MCF 10A (cell line): ENCODE measurements around the gene FAT1. TPM values are rescaled to one million over a fixed set of nuclear protein-coding genes. Genes with fewer than 3 reads are reported as not detected.

Experiments used
- BruUV-seq: library from RNA; stranded (reverse); fragments of 400-500 nt; replicated peaks from 2 replicates; lab custom pipeline; 2021; lab: Mats Ljungman, UMichigan
- CTCF ChIA-PET: fragments of 300-600 bp; sonication (Branson Sonifier 250); formaldehyde crosslinking; extraction: SDS; loops from one replicate; lab custom pipeline; 2021; ENCODE audit warnings: antibody characterized with exemption, inconsistent platforms; lab: Yijun Ruan, JAX
- POLR2A ChIA-PET: fragments of 300-600, 350-650 bp; sonication (Branson Sonifier 250); formaldehyde crosslinking; extraction: SDS; loops from one replicate; lab custom pipeline; 2020; ENCODE audit warnings: antibody characterized with exemption, inconsistent platforms; lab: Yijun Ruan, JAX
- DNase-seq: peaks from one replicate; pipeline ENCODE4 v3.0.0-alpha.2; 2018; ENCODE audit not compliant: unreplicated experiment
- H3K27ac Mint-ChIP-seq: one replicate; pipeline ENCODE4 v1.8.0; 2022; ENCODE audit warnings: mild to moderate bottlenecking, low read depth, mixed read lengths; ENCODE audit not compliant: unreplicated experiment
- H3K27me3 Mint-ChIP-seq: one replicate; pipeline ENCODE4 v1.8.0; 2022; ENCODE audit warnings: mixed read lengths; ENCODE audit not compliant: insufficient read depth, unreplicated experiment
- H3K36me3 Mint-ChIP-seq: one replicate; pipeline ENCODE4 v1.8.0; 2022; ENCODE audit warnings: mild to moderate bottlenecking, moderate library complexity, mixed read lengths; ENCODE audit not compliant: insufficient read depth, unreplicated experiment
- H3K4me1 Mint-ChIP-seq: one replicate; pipeline ENCODE4 v1.8.0; 2022; ENCODE audit warnings: mixed read lengths; ENCODE audit not compliant: insufficient read depth, unreplicated experiment
- H3K4me3 Mint-ChIP-seq: one replicate; pipeline ENCODE4 v1.8.0; 2022; ENCODE audit warnings: mild to moderate bottlenecking, moderate library complexity, mixed read lengths; ENCODE audit not compliant: unreplicated experiment
- H3K9me3 Mint-ChIP-seq: one replicate; pipeline ENCODE4 v1.8.0; 2022; ENCODE audit warnings: mixed read lengths; ENCODE audit not compliant: unreplicated experiment
- intact Hi-C: fragments of 100-400 bp; cut with micrococcal nuclease; formaldehyde crosslinking; loops from 2 replicates; pipeline ENCODE4 v1.14.1; 2022
- total RNA-seq: library from RNA; stranded (reverse); gene quantifications from 2 replicates; pipeline ENCODE4 v1.2.3, GENCODE V29; 2022
- TF ChIP-seq, protein P1 (sequence below): fragments of 200-600 bp; IDR thresholded peaks from one replicate; pipeline ENCODE4 v1.8.0; 2022; ENCODE audit warnings: antibody characterized with exemption, mild to moderate bottlenecking; ENCODE audit not compliant: unreplicated experiment

The FAT1 gene
- total RNA-seq, 1 experiment from 2014 or later: 165 TPM

GRCh38 chr4:186588503-186588902, 135.2 kb downstream of the FAT1 start:
- TF ChIP-seq, protein P1, sequence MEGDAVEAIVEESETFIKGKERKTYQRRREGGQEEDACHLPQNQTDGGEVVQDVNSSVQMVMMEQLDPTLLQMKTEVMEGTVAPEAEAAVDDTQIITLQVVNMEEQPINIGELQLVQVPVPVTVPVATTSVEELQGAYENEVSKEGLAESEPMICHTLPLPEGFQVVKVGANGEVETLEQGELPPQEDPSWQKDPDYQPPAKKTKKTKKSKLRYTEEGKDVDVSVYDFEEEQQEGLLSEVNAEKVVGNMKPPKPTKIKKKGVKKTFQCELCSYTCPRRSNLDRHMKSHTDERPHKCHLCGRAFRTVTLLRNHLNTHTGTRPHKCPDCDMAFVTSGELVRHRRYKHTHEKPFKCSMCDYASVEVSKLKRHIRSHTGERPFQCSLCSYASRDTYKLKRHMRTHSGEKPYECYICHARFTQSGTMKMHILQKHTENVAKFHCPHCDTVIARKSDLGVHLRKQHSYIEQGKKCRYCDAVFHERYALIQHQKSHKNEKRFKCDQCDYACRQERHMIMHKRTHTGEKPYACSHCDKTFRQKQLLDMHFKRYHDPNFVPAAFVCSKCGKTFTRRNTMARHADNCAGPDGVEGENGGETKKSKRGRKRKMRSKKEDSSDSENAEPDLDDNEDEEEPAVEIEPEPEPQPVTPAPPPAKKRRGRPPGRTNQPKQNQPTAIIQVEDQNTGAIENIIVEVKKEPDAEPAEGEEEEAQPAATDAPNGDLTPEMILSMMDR: no peak
- H3K27me3 Mint-ChIP-seq: no peaks in the 10 kb centered on the region
- DNase-seq: no peak
- no peaks in the 10 kb centered on the region for H3K9me3 Mint-ChIP-seq
- H3K4me3 Mint-ChIP-seq: no peak overlapping the region
- TSS peak; percentile 28 for BruUV-seq
- H3K27ac Mint-ChIP-seq: no peak overlapping the region
- H3K36me3 Mint-ChIP-seq: peaks cover 69% of the 10 kb centered on the region
- H3K4me1 Mint-ChIP-seq: no peaks in the 10 kb centered on the region
- ChIA-PET POLR2A (no interaction called here), CTCF (interaction anchor here (0.6 to 12.6 kb wide), 14 partner anchors 9 to 1574 kb away, joined by 3 to 204 read pairs (median 5); no protein-coding TSS in a partner anchor)
- intact Hi-C loops: no loop called here

DNA sequence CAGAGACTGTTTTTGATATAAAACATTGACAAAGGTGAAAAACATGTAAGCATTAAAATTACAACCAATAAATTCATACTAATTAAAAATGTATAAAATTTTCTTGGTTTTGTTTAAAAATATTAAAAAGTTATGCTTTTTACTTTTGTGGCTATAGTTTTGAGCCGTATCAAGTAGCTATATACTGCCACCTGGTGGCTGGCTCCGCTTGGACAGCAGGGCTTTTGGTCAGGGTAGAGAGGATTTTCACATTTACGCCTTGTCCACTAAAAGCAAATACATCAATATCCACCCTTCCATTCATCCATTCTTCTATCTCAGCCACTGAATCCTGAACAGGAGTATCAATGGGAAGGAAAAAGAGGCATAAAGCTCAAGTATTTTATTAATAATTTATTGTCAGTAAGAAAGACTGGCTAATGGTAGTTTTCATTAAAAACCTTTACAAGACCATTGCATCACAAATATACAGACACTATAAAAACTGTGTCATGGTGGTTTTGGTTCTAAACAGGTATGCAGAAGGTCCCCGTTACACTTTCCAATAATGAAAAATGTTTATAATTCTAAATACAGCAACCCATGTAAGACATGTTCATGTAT, 136.1 kb downstream of the FAT1 start:
- Mint-ChIP-seq H3K36me3 (peaks cover 70% of the 10 kb centered on the region), H3K27me3 (no peaks in the 10 kb centered on the region), H3K9me3 (no peaks in the 10 kb centered on the region), H3K4me1 (no peaks in the 10 kb centered on the region), H3K27ac (no peak overlapping the region), H3K4me3 (no peak overlapping the region)
- POLR2A ChIA-PET: interaction anchor here (0.7 to 1.7 kb wide), 3 partner anchors 116 to 584 kb away, joined by 3 to 7 read pairs (median 3); no protein-coding TSS in a partner anchor
- BruUV-seq: no TSS peak
- DNase-seq: peak; percentile 69
- TF ChIP-seq, protein P1: peak; percentile 73
- CTCF ChIA-PET: interaction anchor here (0.6 to 12.6 kb wide), 40 partner anchors 8 to 1899 kb away, joined by 3 to 204 read pairs (median 4); no protein-coding TSS in a partner anchor
- intact Hi-C loops: loop anchor here (1.0 kb wide), 2 partner anchors 114 to 290 kb away; no protein-coding TSS in a partner anchor

DNA sequence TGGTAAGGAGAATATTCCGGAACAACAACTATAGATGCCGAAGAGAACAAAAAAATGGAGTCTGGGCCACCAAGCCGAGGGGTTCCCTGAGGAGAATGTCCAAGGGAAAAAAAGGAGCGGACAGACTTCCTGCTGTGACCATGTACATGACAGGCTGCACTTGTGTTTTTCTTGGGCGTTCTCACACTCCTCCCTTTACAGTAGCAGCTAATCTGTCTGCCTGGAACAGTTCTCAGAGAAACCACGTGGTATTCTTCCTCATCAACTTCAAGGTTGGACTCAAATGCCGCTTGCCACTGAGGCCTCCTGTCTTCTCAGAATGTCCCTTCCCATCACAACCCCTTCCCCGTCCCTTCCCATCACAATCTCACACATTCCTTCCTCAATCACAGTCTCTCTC, 137.5 kb downstream of the FAT1 start:
- BruUV-seq: no TSS peak
- POLR2A ChIA-PET: interaction anchor here (1.7 kb wide), 1 partner anchor 114 kb away, joined by 7 read pairs; no protein-coding TSS in a partner anchor

GRCh38 chr4:186584912-186585311, 138.7 kb downstream of the FAT1 start:
- TF ChIP-seq, protein P1: no peak
- Mint-ChIP-seq H3K4me1 (no peaks in the 10 kb centered on the region), H3K27ac (peak overlapping the region; percentile 13), H3K36me3 (peaks cover 65% of the 10 kb centered on the region), H3K9me3 (no peaks in the 10 kb centered on the region), H3K4me3 (no peak overlapping the region), H3K27me3 (no peaks in the 10 kb centered on the region)
- intact Hi-C loops: no loop called here
- CTCF ChIA-PET: interaction anchor here (0.6 to 12.6 kb wide), 2 partner anchors 66 to 287 kb away, joined by 3 to 204 read pairs; no protein-coding TSS in a partner anchor
- POLR2A ChIA-PET: no interaction called here
- DNase-seq: no peak
- no TSS peak for BruUV-seq

More for the DNA sequence above, 137.5 kb downstream of the FAT1 start:
- no peak for DNase-seq
- H3K27me3 Mint-ChIP-seq: no peaks in the 10 kb centered on the region
- no peak overlapping the region for H3K4me3 Mint-ChIP-seq
- H3K9me3 Mint-ChIP-seq: no peaks in the 10 kb centered on the region
- intact Hi-C loops: no loop called here
- peak overlapping the region; percentile 70 for H3K27ac Mint-ChIP-seq
- H3K4me1 Mint-ChIP-seq: no peaks in the 10 kb centered on the region
- CTCF ChIA-PET: interaction anchor here (0.7 to 12.6 kb wide), 7 partner anchors 12 to 288 kb away, joined by 3 to 204 read pairs (median 7); no protein-coding TSS in a partner anchor
- TF ChIP-seq, protein P1: no peak
- peaks cover 65% of the 10 kb centered on the region for H3K36me3 Mint-ChIP-seq
